ENCODE results near the gene LRRC8B. TPM values are rescaled to one million over a fixed set of nuclear protein-coding genes. Genes with fewer than 3 reads are reported as not detected.
A peak's percentile ranks its signal among the peaks of the same experiment; 100 is the strongest.

Gene LRRC8B
- total and polyA plus RNA-seq, 9 of the 15 experiments (the other 6 are each of a cell fraction or from before 2014, with no cell fraction given), result 4.3 to 43.7 (median 14.4) TPM

DNA sequence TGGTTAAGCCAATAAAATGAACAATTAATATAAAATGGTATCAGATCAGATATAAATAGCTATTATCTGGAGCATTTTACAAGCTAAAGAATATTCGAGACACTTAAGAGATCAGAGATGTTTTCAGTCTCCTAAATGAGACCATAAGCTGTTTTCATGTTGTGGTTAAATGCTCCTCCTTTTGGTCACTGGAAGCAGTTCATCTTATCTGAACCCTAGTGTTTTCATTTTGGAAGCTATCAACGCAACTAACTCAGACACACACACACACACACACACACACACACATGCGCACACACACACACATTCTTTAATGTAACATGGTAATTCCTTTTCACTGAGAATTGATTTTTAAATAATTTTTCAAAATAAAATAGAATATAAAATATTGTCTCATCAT lies 98.3 kb downstream of the LRRC8B start:
- Histone ChIP-seq H3K4me2 (ENCODE audit: insufficient read depth, low read length) (no peak overlapping the region), H3K27ac (ENCODE audit: extremely low read depth, low read depth, low read length) (no peak overlapping the region), H3K27me3 (ENCODE audit: control insufficient read depth in 2 of 2, insufficient read depth in 2 of 2, low read length in 2 of 2) (no peaks in the 10 kb centered on the region), H3K4me1 (replicated peaks in 1 of 2; ENCODE audit: control insufficient read depth in 2 of 2, insufficient read depth in 2 of 2, low read length in 2 of 2) (0 out of 5 replicates have a peak, but pooled peaks cover 0 to 3% of the 10 kb centered on the region in 2 experiments), H3K4me3 (no peak overlapping the region), H3K9me1 (ENCODE audit: control insufficient read depth, insufficient read depth, low read length) (no peaks in the 10 kb centered on the region), H2AFZ (ENCODE audit: low read depth, low read length) (no peak overlapping the region), H4K20me1 (replicated peaks; ENCODE audit: control insufficient read depth, insufficient read depth, low read length) (no peaks in the 10 kb centered on the region), H3K36me3 (ENCODE audit: control insufficient read depth, insufficient read depth, low read length) (no peaks in the 10 kb centered on the region), H3K9me3 (replicated peaks; ENCODE audit: control insufficient read depth, insufficient read depth, low read depth, low read length) (no peaks in the 10 kb centered on the region), H3K79me2 (ENCODE audit: control insufficient read depth, insufficient read depth, low read length) (no peaks in the 10 kb centered on the region), H3K9ac (ENCODE audit: insufficient read depth in 1 of 2, low read depth in 2 of 2, low read length in 2 of 2) (no peak overlapping the region)
- in situ Hi-C loops (cut with MboI), result no loop called here
- intact Hi-C loops (cut with micrococcal nuclease), result loop anchor here (1.0 kb wide), 1 partner anchor 140 kb away; no protein-coding TSS in a partner anchor
- no TSS peak for BruUV-seq (replicated peaks)
- ATAC-seq (peak; percentile 82), FAIRE-seq (peak; percentile 81), DNase-seq (ENCODE audit: extremely low read depth in 1 of 4, low spot score in 3 of 4) (peak in 2 of 4 experiments; percentile 29 to 34)
- POLR2A ChIA-PET, result interaction anchor here (1.7 kb wide), 1 partner anchor 16 kb away, joined by 4 read pairs; no protein-coding TSS in a partner anchor
- 14% methylated on average over 3 of the region's 3 CpGs for WGBS (ENCODE audit: insufficient coverage, low coverage, missing lambda C conversion rate)
- CTCF ChIA-PET (ENCODE audit: low intra/inter-chr PET ratio), result interaction anchor here (1.4 kb wide), 1 partner anchor 140 kb away, joined by 4 read pairs; no protein-coding TSS in a partner anchor
- TF ChIP-seq SMARCA5 (IDR thresholded peaks at IDR 0.05) (no peak), EGR1 (conservative IDR thresholded peaks at IDR 0.05) (no peak), SMARCB1 (IDR thresholded peaks at IDR 0.05; ENCODE audit: insufficient read length, low read depth) (no peak), ZNF766 (CRISPR knock-in tag; conservative IDR thresholded peaks at IDR 0.05) (no peak), MLX (CRISPR knock-in tag; conservative IDR thresholded peaks at IDR 0.05) (no peak), ZBTB40 (IDR thresholded peaks at IDR 0.05) (no peak), ZBTB40 (CRISPR knock-in tag; IDR thresholded peaks at IDR 0.05) (no peak), HNRNPH1 (optimal IDR thresholded peaks at IDR 0.05; ENCODE audit: low read depth, low read length) (no peak), HSF4 (CRISPR knock-in tag; IDR thresholded peaks at IDR 0.05; ENCODE audit: borderline replicate concordance) (no peak), RCOR1 (IDR thresholded peaks at IDR 0.05; ENCODE audit: borderline replicate concordance in 1 of 2, low read depth in 2 of 2, low read length in 2 of 2) (peak in 1 of 2 experiments; percentile 3; a peak in 1 of 4 replicates)
- TF ChIP-seq, protein P1, sequence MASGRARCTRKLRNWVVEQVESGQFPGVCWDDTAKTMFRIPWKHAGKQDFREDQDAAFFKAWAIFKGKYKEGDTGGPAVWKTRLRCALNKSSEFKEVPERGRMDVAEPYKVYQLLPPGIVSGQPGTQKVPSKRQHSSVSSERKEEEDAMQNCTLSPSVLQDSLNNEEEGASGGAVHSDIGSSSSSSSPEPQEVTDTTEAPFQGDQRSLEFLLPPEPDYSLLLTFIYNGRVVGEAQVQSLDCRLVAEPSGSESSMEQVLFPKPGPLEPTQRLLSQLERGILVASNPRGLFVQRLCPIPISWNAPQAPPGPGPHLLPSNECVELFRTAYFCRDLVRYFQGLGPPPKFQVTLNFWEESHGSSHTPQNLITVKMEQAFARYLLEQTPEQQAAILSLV (tag; IDR thresholded peaks at IDR 0.05), result no peak
